HepG2 (cell line): ENCODE measurements around the gene MB. TPM values are rescaled to one million over a fixed set of nuclear protein-coding genes. Genes with fewer than 3 reads are reported as not detected.
"Not testable (repeated sequence)": the region's sequence is repeated elsewhere in the genome, so short reads cannot be mapped to it uniquely, and the experiment has no call there.

Experiments used
- ATAC-seq: fragments of 200-7000 bp; cut with Tn5 transposase; 3 replicates; pipeline ENCODE4 v1.9.1; 2020; ENCODE audit warnings: mild to moderate bottlenecking, moderate library complexity
- BruUV-seq: library from RNA; stranded (reverse); fragments of 400-500 nt; replicated peaks from 2 replicates; lab custom pipeline; 2021; lab: Mats Ljungman, UMichigan
- CTCF ChIA-PET: fragments of 300-600 bp; formaldehyde crosslinking; extraction: SDS; loops from one replicate; lab custom pipeline; 2021; ENCODE audit warnings: low total read pairs, inconsistent platforms, low intra/inter-chr PET ratio; lab: Yijun Ruan, JAX
- POLR2A ChIA-PET: fragments of 350-600 bp; sonication (Branson Sonifier 250); formaldehyde crosslinking; loops from one replicate; lab custom pipeline; 2020; ENCODE audit warnings: antibody characterized with exemption, inconsistent platforms; lab: Yijun Ruan, JAX
- DNase-seq: peaks from one replicate; pipeline ENCODE4 v3.0.0-alpha.2; 2015; ENCODE audit warnings: low spot score
- FAIRE-seq: peaks from 3 replicates; lab custom pipeline; 2011; peaks lifted over from hg19 to GRCh38; lab: Jason Lieb, UNC
- H2AFZ ChIP-seq: one replicate; pipeline ENCODE4 v1.6.1; 2011; ENCODE audit warnings: low read length, inconsistent platforms
- H3K27ac ChIP-seq: fragments of 300-600 bp; 3 replicates; pipeline ENCODE4 v1.8.0; 2011; ENCODE audit warnings: mixed run types, mild to moderate bottlenecking, mixed read lengths, low read length, inconsistent platforms; ENCODE audit not compliant: insufficient read depth; ENCODE audit errors: extremely low read length
- H3K27me3 ChIP-seq, 2 experiments: fragments of 200-600 bp in 1 of 2; 2 replicates in 1 of 2; 3 replicates in 1 of 2; pipeline versions ENCODE4 v1.6.0 to v1.8.0; 2011; ENCODE audit warnings: low read length in 2 of 2, mild to moderate bottlenecking in 2 of 2, moderate library complexity in 2 of 2, inconsistent platforms in 1 of 2; ENCODE audit not compliant: insufficient read depth in 2 of 2, control insufficient read depth in 1 of 2
- H3K36me3 ChIP-seq, 2 experiments: fragments of 200-600 bp in 1 of 2; replicated peaks in 1 of 2; 2 replicates in 1 of 2; 3 replicates in 1 of 2; pipeline versions ENCODE4 v1.5.1 to v1.8.0; 2011; ENCODE audit warnings: low read length in 2 of 2, inconsistent platforms in 1 of 2; ENCODE audit not compliant: insufficient read depth in 2 of 2, control insufficient read depth in 1 of 2
- H3K4me1 ChIP-seq: 2 replicates; pipeline ENCODE4 v1.5.1; 2012; ENCODE audit warnings: low read length, inconsistent platforms; ENCODE audit not compliant: insufficient read depth
- H3K4me2 ChIP-seq: 2 replicates; pipeline ENCODE4 v1.6.0; 2011; ENCODE audit warnings: low read depth, low read length, inconsistent platforms
- H3K4me3 ChIP-seq, 3 experiments: fragments of 200-600 bp in 1 of 3; sonication (generic), shearing (Covaris generic) in 1 of 3; replicated peaks in 1 of 3; 2 replicates each; pipeline ENCODE4 v1.5.1; 2011 to 2016; ENCODE audit warnings: low read length in 3 of 3, inconsistent platforms in 2 of 3, low read depth in 2 of 3, mild to moderate bottlenecking in 2 of 3, control low read depth in 1 of 3, mixed read lengths in 1 of 3; ENCODE audit not compliant: insufficient read depth in 1 of 3
- H3K79me2 ChIP-seq: one replicate; pipeline ENCODE4 v1.6.1; 2011; ENCODE audit warnings: low read length, inconsistent platforms; ENCODE audit not compliant: insufficient read depth
- H3K9ac ChIP-seq: 2 replicates; pipeline ENCODE4 v1.6.0; 2011; ENCODE audit warnings: mild to moderate bottlenecking, low read depth, low read length, inconsistent platforms; ENCODE audit not compliant: insufficient read depth
- H3K9me3 ChIP-seq: 2 replicates; pipeline ENCODE4 v1.5.1; 2012; ENCODE audit warnings: mild to moderate bottlenecking, low read length
- H4K20me1 ChIP-seq: 2 replicates; pipeline ENCODE4 v1.6.0; 2011; ENCODE audit warnings: inconsistent platforms, mild to moderate bottlenecking, low read length, moderate library complexity; ENCODE audit not compliant: insufficient read depth
- KLF6 ChIP-seq: IDR thresholded peaks from 2 replicates; pipeline ENCODE4 v1.8.0; 2016; ENCODE audit warnings: missing biosample characterization, missing genetic modification reagents
- NFE2L1 ChIP-seq: sonication (generic); formaldehyde crosslinking; IDR thresholded peaks from 2 replicates; pipeline ENCODE4 v1.4.0; 2020; ENCODE audit warnings: missing genetic modification reagents, mild to moderate bottlenecking, borderline replicate concordance
- REL ChIP-seq: sonication (generic); formaldehyde crosslinking; conservative IDR thresholded peaks from 2 replicates; pipeline ENCODE4 v1.8.0; 2022; ENCODE audit warnings: mild to moderate bottlenecking, missing genetic modification reagents, moderate library complexity
- ZMYM3 ChIP-seq: sonication (generic); formaldehyde crosslinking; IDR thresholded peaks from 2 replicates; pipeline ENCODE4 v1.5.1; 2020; ENCODE audit warnings: mild to moderate bottlenecking, missing genetic modification reagents
- ZNF644 ChIP-seq: IDR thresholded peaks from 2 replicates; pipeline ENCODE4 v1.6.1; 2016; ENCODE audit warnings: low read depth
- ZSCAN21 ChIP-seq: sonication (generic); formaldehyde crosslinking; IDR thresholded peaks from 2 replicates; pipeline ENCODE4 v1.8.0; 2022; ENCODE audit warnings: mild to moderate bottlenecking, missing genetic modification reagents, moderate library complexity, borderline replicate concordance
- WGBS: methylation state at CpG from one replicate; pipeline ENCODE4 v1.1.6; 2017; ENCODE audit warnings: low lambda C conversion rate; 5-methylcytosine and 5-hydroxymethylcytosine counted together
- in situ Hi-C: cut with HindIII; loops from 2 replicates; pipeline ENCODE4 v1.10.0; 2017; ENCODE audit warnings: low pct_unique_long_range_greater_than_20kb; ENCODE audit not compliant: extremely low pct_ligation_motif_present
- intact Hi-C: fragments of 100-400 bp; cut with micrococcal nuclease; formaldehyde crosslinking; loops from one replicate; pipeline ENCODE4 v1.10.0; 2022; ENCODE audit not compliant: unreplicated experiment
- polyA plus RNA-seq, 8 experiments: library from polyadenylated mRNA; depleted of rRNA in 3 of 8; stranded (reverse) in 7 of 8; unstranded in 1 of 8; fragments of >200 nt; fragmentation: Illumina TruSeq in 4 of 8; extraction: Trizol in 4 of 8; gene quantifications; 2 replicates each; pipeline versions ENCODE4 v1.2.1 to v1.2.3, GENCODE V29; 2011 to 2016; ENCODE audit warnings: low read depth in 4 of 8, missing spikeins in 1 of 8, mixed read lengths in 1 of 8; ENCODE audit not compliant: insufficient read depth in 1 of 8
- total RNA-seq, 5 experiments: library from RNA; depleted of rRNA; stranded (reverse); fragments of >200 nt; fragmentation: Illumina TruSeq; extraction: Trizol; gene quantifications; 2 replicates each; pipeline ENCODE4 v1.2.3, GENCODE V29; 2016; ENCODE audit warnings: low read depth in 1 of 5

Gene MB
- total and polyA plus RNA-seq, 2 of the 13 experiments (the other 11 are each of a cell fraction or from before 2014, with no cell fraction given) = 0.07 TPM; not detected in 1

DNA sequence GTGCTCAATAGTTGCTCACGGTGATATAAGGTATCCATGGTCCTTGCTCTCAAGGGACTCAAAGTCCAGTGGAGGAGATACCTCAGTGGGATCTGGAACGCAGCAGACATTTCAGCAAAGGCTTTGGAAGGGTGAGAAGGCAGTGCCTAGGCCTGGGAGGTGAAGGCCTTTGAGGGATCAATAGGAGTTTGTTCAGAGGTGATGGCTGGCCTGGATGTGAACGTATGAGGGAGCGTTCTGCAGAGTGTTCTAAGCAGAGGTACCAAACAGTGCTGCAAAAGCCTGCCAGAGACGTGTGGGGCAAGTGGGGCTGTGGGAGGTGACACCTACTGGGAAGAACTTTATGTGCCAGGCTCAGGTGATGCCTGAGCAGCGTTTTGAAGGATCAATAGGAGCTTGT, 7.4 kb upstream of the MB start (continued):
- TF ChIP-seq ZNF644 (no peak), REL (CRISPR knock-in tag) (no peak), ZSCAN21 (CRISPR knock-in tag) (no peak), NFE2L1 (CRISPR knock-in tag) (no peak), ZMYM3 (no peak), KLF6 (no peak)

DNA sequence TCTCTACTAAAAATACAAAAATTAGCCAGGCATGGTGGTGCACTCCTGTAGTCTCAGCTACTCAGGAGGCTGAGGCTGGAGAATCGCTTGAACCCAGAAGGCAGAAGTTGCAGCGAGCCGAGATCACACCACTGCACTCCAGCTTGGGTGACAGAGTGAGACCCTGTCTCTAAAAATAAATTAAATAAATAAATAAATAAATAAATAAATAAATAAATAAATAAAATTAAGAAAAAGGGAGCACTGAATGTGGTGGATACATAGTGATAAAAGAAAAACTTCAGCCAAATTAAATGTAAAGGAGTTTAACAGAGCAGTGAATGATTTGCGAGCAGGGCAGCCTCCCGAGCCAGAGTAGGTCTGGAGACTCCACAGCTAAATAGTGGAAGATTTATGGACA, 6.8 kb upstream of the MB start:
- peaks cover 0 to 27% of the 10 kb centered on the region in 2 experiments; a peak in 2 of 5 replicates for H3K27me3 ChIP-seq
- FAIRE-seq, BruUV-seq, DNase-seq, POLR2A ChIA-PET, H3K9me3 ChIP-seq, H3K79me2 ChIP-seq, ATAC-seq, H4K20me1 ChIP-seq, H3K4me3 ChIP-seq, H3K27ac ChIP-seq, H3K36me3 ChIP-seq, H3K9ac ChIP-seq, H3K4me2 ChIP-seq, H2AFZ ChIP-seq: not testable (repeated sequence)
- CTCF ChIA-PET = interaction anchor here (0.7 to 1.4 kb wide), 3 partner anchors 193 to 274 kb away, joined by 3 to 8 read pairs (median 7); no protein-coding TSS in a partner anchor
- in situ Hi-C loops (loop anchor here (10.0 kb wide), 1 partner anchor 59 kb away; no protein-coding TSS in a partner anchor), intact Hi-C loops (loop anchor here (1.0 to 5.0 kb wide), 2 partner anchors 192 to 273 kb away; no protein-coding TSS in a partner anchor)
- peaks cover 24% of the 10 kb centered on the region for H3K4me1 ChIP-seq
- WGBS = 73% methylated on average over 5 of the region's 5 CpGs
